IPS DF 19.7 (cell line): Measurements from ENCODE around the gene CCDC172.

Source experiments
- DNase-seq: peaks from one replicate; pipeline ENCODE4 v3.0.0-alpha.2; 2013; ENCODE audit warnings: low read depth, low spot score

The CCDC172 gene

DNA sequence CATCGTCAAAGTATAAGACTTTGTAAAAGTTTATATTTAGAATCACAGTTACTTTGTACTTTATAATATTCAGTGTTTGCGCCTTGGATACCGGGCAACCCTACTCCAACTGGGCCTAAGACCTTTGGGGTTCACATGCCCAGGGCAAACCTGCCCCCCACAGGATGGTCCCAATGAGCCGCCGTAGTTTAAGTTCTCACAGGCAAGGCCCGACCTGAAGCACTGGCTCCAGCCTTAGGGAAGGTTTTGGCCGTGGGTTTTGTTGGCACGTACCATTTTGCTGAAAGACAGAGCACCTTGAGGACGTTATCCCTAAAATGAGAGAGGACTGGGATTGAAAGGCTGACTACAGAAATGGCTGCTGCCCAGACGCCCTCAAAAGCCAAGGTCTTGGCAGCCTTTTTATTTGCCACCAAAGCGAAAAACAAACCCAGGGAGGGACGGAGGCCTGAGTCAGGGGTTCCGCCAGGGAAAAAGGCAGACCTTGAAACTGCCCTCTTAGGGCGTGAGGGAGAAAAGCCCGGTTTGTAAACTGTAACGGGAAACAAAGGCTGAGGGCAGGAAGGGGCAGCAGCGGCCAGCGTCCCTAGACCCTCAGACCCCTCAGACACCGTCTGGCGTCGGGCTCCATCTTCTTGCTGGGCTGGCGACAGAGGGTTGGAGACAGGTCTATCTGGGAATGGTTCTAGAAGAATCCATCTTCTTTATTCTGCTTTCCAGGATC, at the start of gene CCDC172:
Gene CCDC172, plus strand, starts transcription at position 222 of the 724 bp plus-strand sequence. CDS start 564 bp downstream, outside the sequence.
- no peak for DNase-seq

- DNase-seq = no peak
Measured at GRCh38 chr10:116276981-116277380, 47.3 kb upstream of the CCDC172 start.

- no peak for DNase-seq
Measured at GRCh38 chr10:116278846-116279245, 45.4 kb upstream of the CCDC172 start.

- DNase-seq = no peak
Measured at GRCh38 chr10:116281775-116282174, 42.5 kb upstream of the CCDC172 start.

GRCh38 chr10:116286626-116287200, 37.5 kb upstream of the CCDC172 start:
- no peak for DNase-seq

- no peak for DNase-seq
Measured at GRCh38 chr10:116287906-116288501, 36.2 kb upstream of the CCDC172 start.

DNA sequence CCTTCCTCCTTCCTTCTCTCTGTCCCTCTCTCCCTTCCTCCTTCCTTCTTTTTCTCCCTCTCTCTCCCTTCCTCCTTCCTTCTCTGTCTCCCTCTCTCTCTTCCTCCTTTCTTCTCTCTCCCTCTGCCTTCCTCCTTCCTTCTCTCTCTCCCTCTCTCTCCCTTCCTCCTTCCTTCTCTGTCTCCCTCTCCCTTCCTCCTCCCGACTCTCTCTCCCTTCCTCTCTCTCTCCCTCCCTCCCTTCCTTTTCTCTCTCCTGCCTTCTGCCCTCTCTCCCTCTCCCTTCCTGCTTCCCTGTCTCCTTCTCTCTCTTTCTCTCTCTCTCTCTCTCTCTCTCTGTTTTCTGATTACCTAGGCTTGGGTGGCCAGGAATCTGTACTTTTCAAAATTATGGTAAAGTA, 34.6 kb upstream of the CCDC172 start:
- no peak for DNase-seq

DNA sequence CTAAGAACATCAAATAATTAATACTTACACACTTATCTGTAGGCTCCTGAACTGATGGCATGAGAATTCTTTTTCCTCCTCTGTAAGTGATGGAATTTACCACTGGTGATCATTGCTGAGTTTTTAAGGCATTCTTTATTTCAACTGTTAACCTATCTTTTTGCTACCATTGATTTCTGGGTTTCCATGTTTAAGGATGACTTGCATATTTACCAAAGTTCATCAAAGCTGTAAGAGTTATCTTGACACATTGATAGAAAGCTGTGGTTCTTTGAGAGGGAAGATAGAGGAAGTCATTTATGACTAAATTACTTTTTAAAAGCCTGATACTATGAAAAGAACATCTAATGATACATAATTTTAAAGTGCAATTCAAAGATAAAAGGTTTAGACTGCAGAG, 31.8 kb upstream of the CCDC172 start:
- DNase-seq = no peak

- no peak for DNase-seq
Measured at GRCh38 chr10:116296291-116296721, 27.9 kb upstream of the CCDC172 start.

DNA sequence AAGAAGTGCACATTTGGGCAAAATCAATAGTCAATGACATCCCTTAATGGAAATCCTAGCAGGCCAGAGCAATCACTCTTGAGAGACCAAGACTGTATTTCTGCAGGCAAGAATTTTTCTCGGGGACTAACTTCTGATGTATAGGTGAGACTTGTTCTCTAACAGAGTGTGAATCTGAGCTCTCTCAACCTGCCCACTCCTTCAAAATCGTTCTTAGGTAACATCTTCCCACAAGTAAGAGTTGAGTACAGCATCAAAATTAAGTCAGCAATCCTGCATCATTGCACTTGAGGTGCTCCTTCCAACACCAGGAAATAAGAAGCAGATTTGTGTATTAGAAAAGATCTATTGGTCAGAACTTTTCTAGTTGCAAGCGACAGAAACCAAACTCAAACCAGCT, 25.7 kb upstream of the CCDC172 start:
- DNase-seq = no peak

GRCh38 chr10:116300542-116300941, 23.7 kb upstream of the CCDC172 start:
- DNase-seq = no peak

GRCh38 chr10:116304923-116305322, 19.3 kb upstream of the CCDC172 start:
- DNase-seq = no peak

DNA sequence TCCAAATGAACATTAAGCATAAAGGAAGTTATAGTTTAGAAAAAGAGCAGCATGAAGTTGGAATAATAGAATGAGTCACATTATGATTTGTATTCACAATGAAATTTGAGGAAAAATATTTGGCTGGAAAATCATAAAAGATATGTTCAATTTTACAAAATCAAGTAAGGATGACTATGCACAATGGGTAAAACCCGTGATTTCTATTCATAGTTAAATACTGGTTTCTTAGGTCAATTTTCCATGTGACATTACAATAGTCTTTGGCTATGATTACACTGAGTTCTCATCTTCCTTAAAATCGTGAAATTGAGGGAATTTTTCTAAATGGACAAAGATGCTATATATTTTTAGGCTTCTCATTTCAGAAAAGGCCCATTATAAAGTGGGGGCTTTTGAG, 17.4 kb upstream of the CCDC172 start:
- DNase-seq = no peak

DNA sequence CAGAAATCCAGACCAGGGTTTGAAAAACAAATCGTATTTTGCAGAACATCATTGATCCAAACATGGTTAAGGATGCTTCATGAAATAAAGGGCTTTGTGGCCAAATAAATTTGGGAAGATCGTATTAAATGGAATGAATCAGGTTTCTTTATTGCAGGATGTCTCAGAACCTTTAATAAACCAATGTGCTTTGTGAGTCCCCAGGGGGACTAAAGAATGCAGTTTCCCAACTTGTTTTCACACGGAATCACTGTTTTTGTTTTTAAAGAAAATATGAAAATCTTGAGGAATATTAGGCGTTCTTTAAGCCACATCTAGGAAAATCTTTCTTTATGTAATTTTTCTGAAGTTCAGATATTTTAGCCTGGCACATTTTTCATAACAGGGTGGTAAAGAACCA, 16.8 kb upstream of the CCDC172 start:
- DNase-seq = no peak

DNA sequence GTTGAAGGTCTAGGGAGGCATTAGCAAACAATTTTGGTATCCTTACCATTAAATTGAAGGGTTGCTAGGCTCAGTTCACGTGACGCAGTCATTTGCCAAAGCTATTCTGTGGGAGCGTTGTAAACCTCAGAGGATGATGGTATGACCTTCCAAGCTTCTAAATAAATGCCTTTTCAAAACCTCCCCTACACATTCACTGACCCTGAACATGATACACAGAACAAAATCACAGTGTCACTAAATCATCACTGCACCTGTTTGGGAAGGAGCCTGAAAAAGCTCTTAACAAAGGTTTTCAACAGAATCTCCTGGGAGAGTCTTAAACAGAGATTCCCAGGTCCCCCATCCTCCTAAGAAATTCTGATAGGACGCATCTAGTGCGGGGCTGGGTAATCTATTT, 13.2 kb upstream of the CCDC172 start:
- DNase-seq = no peak

- DNase-seq = no peak
Measured at GRCh38 chr10:116311706-116312490, 12.3 kb upstream of the CCDC172 start.

- no peak for DNase-seq
Measured at GRCh38 chr10:116312548-116312947, 11.7 kb upstream of the CCDC172 start.

DNA sequence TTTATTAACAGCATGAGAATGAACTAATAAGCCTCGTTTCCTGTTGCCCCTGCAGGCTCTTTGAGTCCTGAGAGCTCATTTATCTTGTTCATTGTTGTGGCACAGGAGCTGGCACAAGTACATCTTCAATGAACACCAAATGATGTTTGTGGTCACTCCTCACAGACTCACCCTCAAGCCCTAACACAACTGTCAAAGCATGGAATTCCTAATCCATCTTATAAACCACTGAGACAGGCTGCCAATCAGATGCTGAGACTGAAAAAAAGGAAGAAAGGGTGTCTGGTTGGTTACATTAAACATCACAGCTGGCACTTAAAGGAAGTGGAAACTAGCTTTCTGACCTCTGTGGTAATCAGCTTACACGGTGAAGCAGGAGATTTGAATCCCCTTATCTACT, 7.7 kb upstream of the CCDC172 start:
- no peak for DNase-seq

- DNase-seq = peak; percentile 59
Measured at GRCh38 chr10:116324951-116325635, 845 bp downstream of the CCDC172 start.

- no peak for DNase-seq
Measured at GRCh38 chr10:116325987-116326386, 1.7 kb downstream of the CCDC172 start.

DNA sequence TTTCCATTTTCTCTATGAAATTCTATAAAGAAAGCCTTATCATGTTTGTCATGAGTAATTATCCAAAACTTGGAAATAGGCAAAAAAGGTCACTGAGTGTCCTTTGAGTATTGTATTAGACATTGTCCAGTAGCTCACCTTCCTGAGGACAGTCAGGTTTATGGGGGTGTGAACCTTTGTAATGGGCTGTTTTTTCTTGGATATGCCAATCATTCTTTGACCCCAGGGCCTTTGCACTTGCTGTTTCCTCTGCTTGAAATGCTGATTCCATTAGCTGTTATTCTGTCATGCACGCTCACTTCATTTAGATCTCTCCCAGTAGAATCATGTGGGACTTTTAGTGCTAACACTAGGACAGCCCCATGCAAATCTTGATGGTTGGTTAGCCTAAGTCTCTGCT, 4.9 kb downstream of the CCDC172 start:
- DNase-seq = no peak

- no peak for DNase-seq
Measured at GRCh38 chr10:116331815-116332214, 7.6 kb downstream of the CCDC172 start.
